GM19351 (cell line): ENCODE measurements around the gene ATP1A3.
"Not testable (repeated sequence)": the region's sequence is repeated elsewhere in the genome, so short reads cannot be mapped to it uniquely, and the experiment has no call there.

ENCODE experiments used
- ATAC-seq: cut with Tn5 transposase; IDR thresholded peaks from one replicate; pipeline ENCODE4 v1.9.1; 2021; ENCODE audit warnings: mild to moderate bottlenecking, moderate library complexity; ENCODE audit not compliant: unreplicated experiment

Gene ATP1A3

DNA sequence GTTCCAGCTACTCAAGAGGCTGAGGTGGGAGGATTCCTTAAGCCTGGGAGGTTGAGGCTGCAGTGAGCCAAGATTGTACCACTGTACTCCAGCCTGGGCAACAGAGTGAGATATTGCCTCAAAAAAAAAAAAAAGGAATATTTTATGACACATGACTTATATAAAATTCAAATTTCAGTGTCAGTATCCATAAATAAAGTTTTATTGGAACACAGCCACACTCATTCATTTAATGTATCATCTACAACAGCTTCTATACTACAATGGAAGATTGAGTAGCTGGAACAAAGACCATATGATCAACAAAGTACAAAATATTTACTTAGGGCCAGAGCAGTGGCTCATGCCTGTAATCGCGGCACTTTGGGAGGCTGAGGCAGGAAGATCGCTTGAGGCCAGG is 18.7 kb upstream of the ATP1A3 start:
- ATAC-seq = not testable (repeated sequence)

DNA sequence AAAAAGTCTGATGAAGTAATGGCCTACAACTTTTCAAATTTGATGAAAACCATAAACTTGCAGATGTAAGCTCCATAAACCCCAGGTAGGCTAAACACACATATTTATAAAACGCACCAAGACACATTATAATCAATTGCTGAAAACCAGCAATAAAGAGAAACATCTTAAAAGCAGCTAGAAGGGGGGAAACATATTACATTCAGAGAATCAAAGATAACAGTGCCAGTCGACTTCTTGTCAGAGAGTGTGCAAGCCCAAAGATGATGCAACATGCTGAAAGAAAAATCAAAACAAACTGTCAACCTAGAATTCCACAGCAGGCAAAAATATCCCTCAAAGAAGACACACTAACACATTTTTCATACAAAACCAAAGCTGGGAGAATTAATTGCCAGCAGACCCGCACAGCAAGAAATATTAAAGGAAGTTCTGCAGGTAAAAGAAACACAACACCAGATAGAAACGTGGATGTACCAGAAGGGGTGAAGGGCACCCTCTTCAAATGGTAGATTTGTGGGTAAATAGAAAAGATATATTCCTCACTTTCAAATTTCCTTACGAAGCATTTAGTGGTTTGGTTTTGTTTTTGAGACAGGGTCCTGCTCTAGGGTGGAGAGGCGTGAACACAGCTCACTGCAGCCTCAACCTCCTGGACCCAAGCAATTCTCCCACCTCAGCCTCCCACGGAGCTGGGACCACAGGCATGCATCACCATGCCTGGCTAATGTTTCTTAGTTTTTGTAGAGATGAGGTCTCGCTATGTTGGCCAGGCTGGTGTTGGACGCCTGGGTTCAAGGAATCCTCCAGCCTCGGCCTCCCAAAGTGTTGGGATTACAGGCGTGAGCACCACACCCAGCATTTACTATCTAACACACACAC is 16.5 kb upstream of the ATP1A3 start:
- no peak for ATAC-seq

DNA sequence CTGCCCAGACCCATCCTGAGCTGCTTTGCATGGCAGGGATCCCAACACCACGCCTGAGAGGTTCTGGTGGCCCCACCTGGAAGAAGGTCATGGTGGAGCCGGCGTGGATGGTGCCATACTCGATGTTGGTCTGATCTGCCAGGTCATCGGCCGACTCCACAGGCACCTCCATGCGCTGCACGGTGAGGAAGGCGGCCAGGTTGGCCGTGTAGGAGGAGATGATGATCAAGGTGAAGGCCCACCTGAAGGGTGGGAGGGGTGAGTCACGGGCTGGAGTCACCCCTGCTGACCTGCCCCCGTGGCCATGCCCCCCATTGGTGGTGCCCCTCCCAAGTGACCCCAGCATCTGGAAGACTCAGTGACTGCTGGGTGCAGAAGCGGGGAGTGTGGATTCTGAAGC is 12.5 kb upstream of the ATP1A3 start:
- ATAC-seq = no peak

DNA sequence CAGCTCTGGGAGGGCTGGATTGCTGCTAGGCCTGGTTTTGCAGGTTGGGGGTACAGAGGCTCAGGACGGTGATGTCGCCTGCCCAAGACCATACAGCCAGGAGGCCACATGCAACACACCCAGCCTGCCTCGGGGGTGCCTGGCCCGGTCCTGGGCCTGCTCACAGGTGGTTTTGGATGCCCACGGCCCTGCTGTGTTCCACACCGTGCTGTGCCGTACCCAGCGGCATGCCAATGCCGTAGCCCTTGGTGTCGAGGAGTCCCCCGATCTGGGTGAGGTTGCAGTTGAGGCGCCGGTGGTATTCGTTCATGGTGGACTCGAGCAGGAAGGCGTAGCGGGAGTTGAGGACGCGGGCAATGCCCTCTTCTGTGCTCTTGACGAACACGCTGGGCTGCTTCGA is 11.5 kb upstream of the ATP1A3 start:
- ATAC-seq = no peak

DNA sequence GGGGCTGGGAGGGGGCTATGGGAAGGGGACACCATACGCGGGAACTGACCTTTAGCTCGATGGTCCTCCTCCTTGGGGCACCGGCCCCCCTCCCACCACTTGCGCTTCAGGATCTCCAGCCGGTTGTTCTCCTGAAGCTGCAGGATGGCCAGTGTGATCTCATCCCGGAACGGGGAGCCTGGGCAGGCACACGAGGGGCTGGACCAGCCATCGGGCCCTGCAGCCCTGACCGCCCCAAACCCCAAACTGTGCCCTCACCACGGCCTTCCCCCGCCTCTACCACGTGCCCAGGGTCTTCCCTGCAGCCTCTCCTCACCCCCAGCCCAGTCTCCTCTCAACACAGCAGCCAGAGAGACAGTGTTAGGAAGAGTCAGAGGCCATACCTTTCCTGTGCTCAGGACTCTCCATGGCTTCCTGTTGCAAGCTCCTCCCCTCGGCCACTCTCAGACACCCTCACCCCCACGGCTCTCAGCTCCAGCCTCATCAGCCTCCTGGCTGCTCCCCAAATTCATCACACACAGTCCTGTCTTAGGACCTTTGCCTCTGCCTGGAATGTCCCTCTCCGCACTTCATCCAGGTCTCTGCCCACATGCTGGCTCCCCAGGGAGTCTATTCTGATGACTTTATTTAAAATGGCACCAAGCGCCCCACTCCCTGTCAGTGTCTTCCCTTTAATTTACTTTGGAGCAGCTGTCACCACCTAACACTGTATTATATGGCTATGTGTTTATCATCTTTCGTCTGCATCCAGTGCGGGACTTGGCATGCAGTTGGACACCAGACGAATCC is 9.7 kb upstream of the ATP1A3 start:
- no peak for ATAC-seq

DNA sequence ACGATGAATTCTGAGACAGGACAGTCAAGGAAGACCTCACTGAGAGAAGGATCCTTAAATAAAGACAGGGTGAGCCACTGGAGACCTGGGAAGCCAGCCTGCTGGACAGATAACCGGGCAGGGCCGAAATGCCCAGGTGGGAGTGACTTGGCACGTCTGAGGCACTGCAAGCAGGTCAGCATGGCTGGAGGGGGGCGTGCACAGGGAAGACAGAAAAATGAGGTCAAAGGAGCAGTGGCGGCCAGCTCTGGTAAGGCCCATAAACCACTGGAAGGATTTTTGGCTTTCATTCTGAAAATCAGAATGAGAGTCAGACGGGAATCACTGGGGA is 5.8 kb upstream of the ATP1A3 start:
- no peak for ATAC-seq

DNA sequence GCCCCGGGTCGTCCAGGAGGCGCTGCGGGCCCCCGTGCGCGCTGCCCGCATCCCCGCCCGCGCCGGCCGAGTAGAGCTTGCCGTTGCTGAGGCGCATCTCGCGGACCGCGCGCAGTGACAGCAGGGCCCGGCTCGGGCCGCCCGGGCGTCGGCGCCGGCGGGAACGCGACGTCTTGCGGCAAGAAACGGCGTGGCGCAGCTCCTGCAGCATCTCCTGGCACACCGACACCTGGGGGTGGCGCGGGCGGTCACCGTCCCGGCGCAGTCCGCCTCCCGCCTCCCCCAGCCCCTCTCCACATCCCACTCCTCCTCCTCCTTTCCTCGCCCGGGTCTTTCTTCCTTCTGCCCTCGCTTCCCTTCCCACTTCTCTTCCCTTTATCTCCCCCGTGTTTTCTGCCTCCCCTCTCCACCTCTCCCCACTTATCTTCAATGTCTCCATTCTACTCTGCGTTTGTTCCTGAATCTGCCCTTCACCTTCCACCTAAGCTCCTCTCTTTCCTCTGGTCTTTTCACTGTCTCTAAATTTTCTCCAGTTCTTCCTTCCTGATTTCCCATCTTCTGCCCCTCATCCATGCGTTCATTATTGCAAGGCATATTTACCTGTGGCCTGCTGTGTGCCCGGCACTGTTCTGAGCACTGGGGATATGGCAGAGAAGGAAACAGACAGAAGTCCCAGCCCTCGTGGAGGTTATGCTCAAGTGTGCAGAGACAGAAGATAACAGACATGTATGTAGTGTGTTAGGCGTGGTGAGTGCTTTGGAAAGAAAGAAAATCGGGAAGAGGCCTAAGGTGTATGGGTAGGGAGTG is 5.2 kb upstream of the ATP1A3 start:
- no peak for ATAC-seq

DNA sequence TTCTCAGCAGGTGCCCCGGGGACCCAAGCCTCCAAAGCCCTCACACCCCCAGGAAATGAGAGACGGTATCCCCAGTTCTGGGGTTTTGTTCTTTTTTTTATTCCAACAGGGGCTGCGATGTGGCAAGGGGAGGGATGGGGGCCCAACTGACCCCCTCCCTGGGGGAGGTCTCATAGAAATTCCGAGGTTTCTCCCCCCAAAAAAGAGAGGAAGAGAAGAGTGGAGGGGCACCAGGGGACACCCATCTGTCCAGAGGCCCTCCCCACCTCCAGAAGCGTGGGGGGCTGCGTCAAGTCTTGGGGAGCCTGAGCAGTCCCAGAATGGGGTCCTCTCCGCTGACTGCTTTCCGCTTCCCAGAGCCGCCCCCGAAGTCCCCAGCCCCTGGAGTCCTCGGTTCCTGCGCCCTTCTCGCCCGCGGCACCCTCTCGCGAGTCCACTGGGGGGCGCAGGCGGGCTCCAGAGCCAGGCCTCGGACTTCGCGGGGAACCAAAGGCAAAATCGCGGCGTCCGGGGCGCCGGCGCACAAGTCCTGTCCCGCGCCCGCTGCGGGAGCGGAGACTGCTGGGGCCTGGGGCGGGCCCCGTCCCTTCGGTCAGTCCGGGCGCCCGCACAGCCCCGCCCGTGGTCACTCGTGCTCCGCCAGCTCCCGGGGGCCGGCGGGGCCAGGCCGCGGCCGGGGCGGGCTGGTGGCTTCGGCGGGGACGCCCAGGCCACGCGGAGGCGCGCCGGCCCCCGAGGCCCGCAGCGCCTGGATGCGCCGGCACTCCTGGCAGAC is 4.4 kb upstream of the ATP1A3 start:
- no peak for ATAC-seq

DNA sequence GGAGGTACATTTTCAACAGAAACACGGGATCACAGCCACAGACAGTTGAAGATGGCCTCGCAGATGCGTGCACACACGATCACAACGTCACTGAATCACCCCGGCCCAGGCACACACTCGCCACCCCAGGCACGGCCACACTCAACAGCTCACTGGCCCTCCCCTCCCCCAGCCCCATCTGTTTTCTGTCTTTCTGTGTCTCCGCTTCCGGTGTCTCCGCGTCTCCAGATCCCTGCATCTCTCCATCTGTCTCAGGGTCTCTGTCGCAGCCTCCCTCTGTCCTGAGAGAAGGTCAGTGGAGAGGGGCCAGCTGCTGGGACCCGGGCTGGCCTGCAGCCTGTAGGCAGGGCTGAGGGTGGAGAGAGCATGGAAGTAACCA is 3.8 kb upstream of the ATP1A3 start:
- no peak for ATAC-seq

DNA sequence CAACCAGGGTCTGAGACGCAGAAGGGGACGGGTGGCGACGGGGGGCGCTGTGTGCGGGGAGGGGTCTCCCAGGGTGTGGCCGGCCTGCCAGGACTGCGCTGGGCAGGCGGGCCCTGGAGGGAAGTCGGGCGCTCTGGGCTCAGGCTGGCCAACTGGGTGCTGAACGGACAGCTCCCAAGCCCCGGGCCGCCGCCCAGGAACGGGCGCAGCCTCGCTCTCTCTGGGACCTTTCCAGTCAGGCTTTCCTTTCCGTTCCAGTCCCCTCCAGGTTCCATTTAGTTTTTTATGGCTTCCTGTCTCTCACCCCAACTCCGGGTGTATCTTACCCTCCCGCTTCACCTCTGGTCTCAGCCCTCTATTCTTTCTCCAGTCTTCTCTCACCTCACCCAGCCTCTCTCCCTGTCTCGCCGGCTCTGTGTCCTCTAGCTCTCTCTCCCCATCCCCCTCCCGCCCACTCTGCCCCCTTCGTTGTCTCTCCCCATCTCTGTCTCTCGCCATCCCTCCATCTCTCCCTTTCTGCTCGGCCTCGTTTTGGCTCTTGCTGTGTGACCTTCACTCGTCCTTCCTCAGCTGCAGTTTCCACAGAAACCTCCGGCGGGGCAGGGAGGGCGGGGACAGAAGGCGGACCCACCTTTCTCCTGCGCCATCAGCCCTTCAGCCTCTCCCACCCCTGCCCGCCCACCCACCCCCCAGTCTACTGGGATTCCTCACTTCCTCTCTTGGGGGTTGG is 3.3 kb upstream of the ATP1A3 start:
- ATAC-seq = no peak

DNA sequence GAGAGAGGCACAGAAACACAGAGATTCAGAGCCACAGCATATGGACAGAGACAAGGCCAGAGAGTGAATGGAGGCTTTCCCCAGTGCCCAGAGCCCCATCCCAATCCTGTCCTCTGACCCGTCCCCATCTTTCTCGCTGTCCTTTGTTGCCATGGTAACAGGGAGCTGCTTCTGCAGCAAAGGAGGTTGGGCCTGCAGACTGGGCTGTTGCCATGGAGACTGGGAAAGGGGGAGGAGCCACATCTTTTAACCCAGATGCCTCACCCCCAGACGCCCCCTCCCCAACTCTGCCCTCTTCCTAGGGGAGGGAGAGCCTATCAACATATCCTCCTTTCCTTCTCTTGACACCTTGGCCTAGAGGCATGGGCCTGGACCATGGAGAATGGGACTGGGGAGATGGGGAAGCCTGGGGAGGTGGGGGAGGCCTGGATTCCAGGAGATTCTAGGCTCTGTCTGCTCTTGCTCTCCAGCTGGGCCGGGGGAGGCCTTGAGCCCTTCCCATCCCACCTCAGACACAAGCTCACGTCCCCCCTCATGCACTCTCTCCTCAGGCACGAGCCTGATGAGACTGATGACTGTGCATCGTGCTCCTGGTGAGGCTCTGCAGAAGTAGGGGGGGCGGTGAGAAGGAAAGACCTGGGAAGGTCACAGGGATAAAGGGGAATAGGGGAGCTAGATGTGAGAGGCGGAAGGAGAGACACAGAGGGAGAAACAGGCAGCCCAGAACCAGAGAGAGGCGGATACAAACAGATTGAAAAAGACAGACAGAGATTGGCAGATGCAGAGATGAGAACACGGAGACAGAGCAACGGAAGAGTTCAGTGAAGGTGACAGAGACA is 2.1 kb upstream of the ATP1A3 start:
- no peak for ATAC-seq

DNA sequence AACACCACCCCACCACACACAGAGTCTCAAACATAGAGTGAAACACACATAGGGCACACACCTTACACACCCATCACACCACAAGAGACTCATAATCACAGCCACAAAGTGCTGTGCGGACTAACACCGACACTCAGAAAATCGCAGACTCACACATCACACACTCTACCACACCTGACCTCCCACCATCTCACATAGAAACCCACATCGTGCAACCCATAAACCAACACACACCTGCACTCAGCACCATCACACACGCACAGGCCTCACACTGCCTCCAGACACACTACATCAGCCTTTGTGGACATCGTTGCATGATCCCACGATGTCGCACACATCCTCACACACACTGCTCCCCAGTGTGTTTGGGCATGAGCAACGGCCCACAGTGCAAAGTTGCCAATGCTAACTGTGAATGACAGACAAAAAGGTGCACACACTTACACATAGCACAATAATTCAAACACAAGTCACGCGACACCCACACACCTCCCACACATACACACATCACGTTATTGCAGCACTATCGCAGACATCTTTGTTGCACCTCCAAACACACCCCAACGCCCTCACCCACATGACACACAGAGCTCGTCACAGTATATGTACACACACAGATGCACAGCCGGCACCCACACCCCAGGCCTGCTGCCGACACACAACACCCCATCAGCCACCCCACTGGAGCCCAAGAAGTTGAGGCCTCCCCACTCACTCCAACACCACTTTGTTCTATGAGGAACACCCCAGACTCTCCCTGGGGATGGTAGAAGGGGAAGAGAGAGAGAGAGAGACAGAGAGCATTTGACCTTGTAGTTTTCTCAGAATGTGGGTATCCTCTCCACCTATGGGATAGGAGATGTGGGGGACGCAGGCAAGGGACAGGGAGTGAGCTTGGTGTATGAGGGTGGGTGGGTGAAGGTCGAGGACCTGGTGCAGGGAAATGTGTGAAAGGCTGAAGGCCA is 1.2 kb upstream of the ATP1A3 start:
- ATAC-seq = no peak

DNA sequence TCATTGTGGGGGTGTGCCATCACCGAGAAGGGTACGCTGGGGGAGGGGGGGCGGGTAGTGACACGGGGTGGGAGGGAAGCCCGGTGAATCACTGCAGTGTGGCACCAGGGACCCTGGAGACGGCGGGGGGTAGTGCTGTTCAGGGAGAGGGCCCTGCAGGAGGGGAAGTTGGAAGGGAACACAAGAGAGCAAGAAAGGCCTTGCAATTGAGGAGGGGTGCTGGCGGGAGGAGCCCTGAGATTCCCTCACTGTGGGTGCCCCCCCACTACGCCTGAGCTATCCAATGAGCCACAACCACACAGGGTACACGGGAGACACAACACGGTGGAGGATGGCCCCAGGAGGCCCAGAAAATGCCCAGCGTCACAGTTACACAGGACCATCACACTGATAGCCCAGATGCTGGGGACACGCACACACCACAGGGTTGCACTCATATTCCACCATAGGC is 516 bp upstream of the ATP1A3 start:
- no peak for ATAC-seq

DNA sequence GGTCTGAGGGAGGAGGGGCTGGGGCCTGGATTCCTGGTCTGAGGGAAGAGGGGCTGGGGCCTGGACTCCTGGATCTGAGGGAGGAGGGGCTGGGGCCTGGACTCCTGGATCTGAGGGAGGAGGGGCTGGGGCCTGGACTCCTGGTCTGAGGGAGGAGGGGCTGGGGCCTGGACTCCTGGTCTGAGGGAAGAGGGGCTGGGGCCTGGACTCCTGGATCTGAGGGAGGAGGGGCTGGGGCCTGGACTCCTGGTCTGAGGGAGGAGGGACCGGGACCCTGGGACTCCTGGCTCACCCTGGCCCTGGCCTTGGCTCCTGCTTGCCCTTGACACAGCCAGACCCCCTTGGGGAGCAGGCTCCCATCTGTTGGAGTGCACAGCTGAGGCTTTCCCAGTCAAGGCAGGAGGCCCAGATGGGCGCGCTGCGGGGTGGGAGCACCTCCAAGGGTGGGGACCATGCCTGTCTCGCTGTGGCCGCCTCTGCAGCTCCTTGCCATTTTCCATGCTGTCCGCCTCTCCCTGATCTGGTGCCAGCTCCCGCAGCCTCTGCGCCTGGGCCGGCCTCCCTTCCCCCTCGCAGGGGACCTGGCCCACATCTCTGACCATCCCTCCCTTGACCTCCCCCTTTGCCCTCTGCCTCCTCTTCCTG is 2.0 kb downstream of the ATP1A3 start:
- not testable (repeated sequence) for ATAC-seq

DNA sequence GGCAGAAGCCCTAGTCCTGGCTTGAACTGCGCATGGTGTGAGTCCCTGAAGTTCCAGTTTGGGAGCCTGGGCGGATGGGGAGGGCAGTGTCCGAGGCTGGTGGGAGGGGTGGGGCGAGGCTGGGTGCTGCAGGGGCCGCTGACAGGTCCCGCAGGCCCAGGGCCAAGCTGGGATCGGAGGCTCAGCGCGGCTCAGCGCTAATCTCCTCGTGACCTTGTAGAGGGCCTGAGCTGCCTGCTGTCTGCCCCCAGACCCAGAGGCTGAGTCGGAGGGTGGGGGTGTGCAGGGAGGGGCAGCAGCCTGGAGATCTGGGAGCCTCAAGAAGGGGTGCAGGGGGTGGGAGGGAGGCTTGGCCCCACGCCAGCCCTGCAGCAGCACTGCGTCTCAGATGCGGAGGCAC is 3.0 kb downstream of the ATP1A3 start:
- ATAC-seq = no peak

DNA sequence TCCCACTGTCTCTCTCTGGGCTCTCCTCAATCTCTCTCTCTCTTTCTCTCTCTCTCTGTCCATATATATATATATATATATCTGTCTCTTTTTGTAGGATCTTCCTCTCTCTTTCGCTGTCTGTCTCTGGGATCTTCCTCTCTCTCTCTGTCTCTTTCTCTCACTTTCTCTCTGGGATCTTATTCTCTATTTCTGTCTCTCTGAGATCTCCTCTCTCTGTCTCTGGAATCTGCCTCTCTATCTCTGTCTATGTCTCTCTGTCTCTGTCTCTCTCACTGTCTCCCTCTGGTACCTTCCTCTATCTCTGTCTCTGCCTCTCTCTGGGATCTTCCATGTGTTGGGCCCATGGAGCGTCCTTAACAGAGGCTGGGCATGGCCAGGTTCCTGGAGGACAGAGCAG is 3.4 kb downstream of the ATP1A3 start:
- ATAC-seq = no peak

DNA sequence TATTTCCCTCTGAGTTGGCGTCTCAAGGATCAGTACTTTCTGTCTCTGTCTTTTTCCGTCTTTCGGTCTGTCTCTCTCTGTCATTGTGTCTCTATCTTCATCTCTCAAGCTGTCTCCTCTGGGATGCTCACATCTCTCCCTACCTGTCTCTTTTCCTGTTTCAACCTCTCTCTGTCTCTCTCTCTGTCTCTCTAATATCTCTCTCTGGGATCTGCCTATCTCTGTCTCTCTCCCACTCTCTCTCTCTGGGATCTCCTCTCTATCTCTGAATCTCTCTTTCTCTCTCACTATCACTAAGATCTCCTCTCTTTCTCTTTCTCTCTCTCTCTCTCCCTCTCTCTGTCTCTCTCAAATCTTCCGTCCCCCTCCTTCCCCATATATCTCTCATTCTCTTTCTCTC is 4.0 kb downstream of the ATP1A3 start:
- no peak for ATAC-seq

DNA sequence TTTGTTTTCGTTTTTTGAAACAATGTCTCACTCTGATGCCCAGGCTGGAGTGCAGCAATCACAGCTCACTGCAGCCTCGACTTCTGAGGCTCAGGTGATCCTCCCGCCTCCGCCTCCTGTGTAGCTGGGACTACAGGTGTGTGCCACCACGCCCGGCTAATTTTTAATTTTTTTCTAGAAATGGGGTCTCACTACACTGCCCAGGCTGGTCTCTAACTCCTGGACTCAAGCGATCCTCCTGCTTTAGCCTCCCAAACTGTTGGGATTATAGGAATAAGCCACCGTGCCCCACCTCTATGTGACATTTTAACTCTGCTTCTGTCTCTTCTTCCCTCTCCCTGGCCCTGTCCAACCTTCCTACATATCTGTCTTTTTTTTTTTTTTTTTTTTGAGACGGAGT is 5.1 kb downstream of the ATP1A3 start:
- no peak for ATAC-seq
